ENCODE data around the gene NEURL4.

The NEURL4 gene

GRCh38 chr17:7363311-7363710 is 34.2 kb upstream of the NEURL4 start:
- no peak for DNase-seq (ENCODE audit: low read depth)
- no peak for TF ChIP-seq CTCF (IDR thresholded peaks at IDR 0.05; ENCODE audit: control insufficient read depth, extremely low read depth, insufficient read depth)
- H3K4me3 ChIP-seq (ENCODE audit: low read depth, low read length): no peak overlapping the region

- DNase-seq (ENCODE audit: low read depth): no peak
- no peak for TF ChIP-seq CTCF (IDR thresholded peaks at IDR 0.05; ENCODE audit: control insufficient read depth, extremely low read depth, insufficient read depth)
- H3K4me3 ChIP-seq (ENCODE audit: low read depth, low read length): no peak overlapping the region
These were observed 32.8 kb upstream of the NEURL4 start for GRCh38 chr17:7361906-7362305.

- no peak for TF ChIP-seq CTCF (IDR thresholded peaks at IDR 0.05; ENCODE audit: control insufficient read depth, extremely low read depth, insufficient read depth)
- H3K4me3 ChIP-seq (ENCODE audit: low read depth, low read length): no peak overlapping the region
- no peak for DNase-seq (ENCODE audit: low read depth)
These were observed 28.2 kb upstream of the NEURL4 start for GRCh38 chr17:7357381-7357780.

- no peak overlapping the region for H3K4me3 ChIP-seq (ENCODE audit: low read depth, low read length)
- TF ChIP-seq CTCF (IDR thresholded peaks at IDR 0.05; ENCODE audit: control insufficient read depth, extremely low read depth, insufficient read depth): no peak
- DNase-seq (ENCODE audit: low read depth): no peak
These were observed 27.6 kb upstream of the NEURL4 start for GRCh38 chr17:7356756-7357155.

- peak; percentile 27 for DNase-seq (ENCODE audit: low read depth)
- TF ChIP-seq CTCF (IDR thresholded peaks at IDR 0.05; ENCODE audit: control insufficient read depth, extremely low read depth, insufficient read depth): peak; percentile 86
- H3K4me3 ChIP-seq (ENCODE audit: low read depth, low read length): no peak overlapping the region
These were observed 27.0 kb upstream of the NEURL4 start for GRCh38 chr17:7356072-7356549.

- no peak for TF ChIP-seq CTCF (IDR thresholded peaks at IDR 0.05; ENCODE audit: control insufficient read depth, extremely low read depth, insufficient read depth)
- DNase-seq (ENCODE audit: low read depth): no peak
- no peak overlapping the region for H3K4me3 ChIP-seq (ENCODE audit: low read depth, low read length)
These were observed 26.4 kb upstream of the NEURL4 start for GRCh38 chr17:7355573-7355972.

- no peak for DNase-seq (ENCODE audit: low read depth)
- no peak within 1 kb of the TSS for H3K4me3 ChIP-seq (ENCODE audit: low read depth, low read length)
- no peak for TF ChIP-seq CTCF (IDR thresholded peaks at IDR 0.05; ENCODE audit: control insufficient read depth, extremely low read depth, insufficient read depth)
These were observed 25.9 kb upstream of the NEURL4 start, which contains the start of gene TMEM95 for GRCh38 chr17:7355053-7355452. TMEM95 (plus strand) TSS chr17:7355156; CDS start chr17:7355205, 49 bp downstream.
